GM19468 (cell line): ENCODE data around the gene FAM174B.

Experiments used
- ATAC-seq: cut with Tn5 transposase; IDR thresholded peaks from one replicate; pipeline ENCODE4 v1.9.1; 2021; ENCODE audit warnings: mild to moderate bottlenecking, moderate library complexity, moderate number of reproducible peaks; ENCODE audit not compliant: unreplicated experiment; ENCODE audit errors: extremely low read depth

The FAM174B gene

DNA sequence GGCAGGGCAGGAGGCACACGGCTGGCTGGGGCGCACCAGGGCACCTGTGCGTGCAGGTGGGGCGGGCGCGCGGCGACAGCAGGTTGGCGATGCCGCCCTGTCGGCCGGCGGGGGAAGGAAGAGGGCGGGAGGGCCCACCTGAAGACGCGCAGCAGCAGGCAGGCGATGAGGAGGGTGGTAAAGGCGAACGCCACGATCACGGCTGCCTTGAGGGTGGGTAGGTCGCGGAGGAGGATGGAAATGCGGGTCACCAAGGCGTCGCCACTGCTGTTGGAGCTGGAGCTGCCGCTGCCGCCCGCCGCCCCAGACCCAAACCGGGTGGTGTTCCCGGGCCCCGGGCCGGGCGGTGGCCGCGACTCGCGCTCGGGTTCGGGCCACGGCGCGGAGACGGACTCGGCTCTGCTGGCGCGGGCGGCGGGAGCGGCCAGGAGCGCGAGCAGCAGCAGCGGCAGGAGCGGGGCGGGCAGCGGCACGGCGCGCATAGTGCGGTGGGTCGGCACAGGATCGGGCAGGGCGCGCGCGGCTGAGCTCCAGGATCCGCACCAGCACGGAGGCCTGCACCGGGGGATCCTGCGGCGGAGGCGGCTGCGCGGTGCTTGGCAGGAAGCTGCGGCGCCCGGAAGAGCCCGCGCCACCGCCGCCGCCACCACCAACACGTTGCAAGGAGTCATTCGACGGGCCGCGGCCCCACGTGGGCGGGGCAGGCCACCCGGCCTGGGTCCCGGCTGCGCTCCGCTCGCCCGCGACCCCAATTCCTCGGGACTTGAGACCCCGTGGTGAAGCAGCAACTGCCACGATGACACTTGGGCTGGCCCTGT, at the start of gene FAM174B:
TSS of gene FAM174B (minus strand) at position 598 of the 818 bp plus-strand sequence.
- ATAC-seq = peak; percentile 39

DNA sequence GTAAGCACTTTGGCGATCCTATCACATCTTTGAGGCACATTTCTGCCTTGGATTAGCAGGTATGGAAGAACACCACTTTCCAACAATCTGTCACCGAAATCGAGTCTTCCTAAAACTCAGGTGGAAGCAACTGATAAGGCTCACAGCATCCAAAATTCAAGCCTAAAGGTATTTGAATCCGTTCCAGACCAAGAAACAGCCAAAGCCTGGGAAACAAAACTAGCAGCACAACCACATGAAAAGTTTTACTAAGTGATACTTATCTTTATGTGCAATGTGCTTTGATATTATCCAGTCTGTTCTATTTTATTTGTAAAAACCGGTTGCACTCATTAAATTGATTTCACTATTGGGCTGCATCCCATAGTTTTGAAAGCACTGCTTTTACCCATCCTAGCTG, 40.5 kb upstream of the FAM174B start:
- no peak for ATAC-seq

DNA sequence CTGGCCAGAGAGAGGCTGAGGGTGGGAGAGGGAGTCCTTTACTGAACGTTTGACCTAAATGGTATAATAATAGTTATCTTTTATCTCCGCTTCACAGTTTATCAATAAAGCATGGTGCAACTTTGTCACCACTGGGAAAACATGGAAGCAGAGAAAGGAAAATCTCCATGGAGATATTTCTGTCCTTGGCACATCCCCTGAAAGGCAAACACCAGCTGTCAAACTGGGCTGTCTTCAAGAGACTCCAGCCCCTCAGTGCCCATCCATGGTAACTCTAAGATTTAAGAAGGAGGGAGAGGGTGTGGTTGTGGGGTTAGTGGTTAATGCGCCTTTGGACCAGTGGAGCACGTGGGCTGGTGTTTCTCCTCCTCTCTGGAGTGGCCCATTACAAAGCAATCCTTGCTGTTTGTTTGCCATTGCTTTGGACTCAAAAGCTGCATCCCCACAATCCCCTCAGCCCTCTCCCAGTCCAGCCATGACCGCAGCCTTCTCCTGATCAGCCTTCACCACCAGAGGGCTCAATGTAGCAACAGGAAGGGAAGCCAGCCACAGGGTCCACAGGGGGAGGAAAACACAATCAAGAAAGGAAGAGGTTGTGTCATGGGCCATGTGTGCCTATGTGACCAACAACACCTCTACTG, 38.2 kb upstream of the FAM174B start:
- ATAC-seq = no peak

- ATAC-seq = no peak
Observed at GRCh38 chr15:92690395-92690794, 34.8 kb upstream of the FAM174B start.

- no peak for ATAC-seq
Observed at GRCh38 chr15:92687746-92688145, 32.2 kb upstream of the FAM174B start.

GRCh38 chr15:92687195-92687602, 31.6 kb upstream of the FAM174B start:
- ATAC-seq = no peak

GRCh38 chr15:92683511-92683834, 27.9 kb upstream of the FAM174B start:
- ATAC-seq = no peak

DNA sequence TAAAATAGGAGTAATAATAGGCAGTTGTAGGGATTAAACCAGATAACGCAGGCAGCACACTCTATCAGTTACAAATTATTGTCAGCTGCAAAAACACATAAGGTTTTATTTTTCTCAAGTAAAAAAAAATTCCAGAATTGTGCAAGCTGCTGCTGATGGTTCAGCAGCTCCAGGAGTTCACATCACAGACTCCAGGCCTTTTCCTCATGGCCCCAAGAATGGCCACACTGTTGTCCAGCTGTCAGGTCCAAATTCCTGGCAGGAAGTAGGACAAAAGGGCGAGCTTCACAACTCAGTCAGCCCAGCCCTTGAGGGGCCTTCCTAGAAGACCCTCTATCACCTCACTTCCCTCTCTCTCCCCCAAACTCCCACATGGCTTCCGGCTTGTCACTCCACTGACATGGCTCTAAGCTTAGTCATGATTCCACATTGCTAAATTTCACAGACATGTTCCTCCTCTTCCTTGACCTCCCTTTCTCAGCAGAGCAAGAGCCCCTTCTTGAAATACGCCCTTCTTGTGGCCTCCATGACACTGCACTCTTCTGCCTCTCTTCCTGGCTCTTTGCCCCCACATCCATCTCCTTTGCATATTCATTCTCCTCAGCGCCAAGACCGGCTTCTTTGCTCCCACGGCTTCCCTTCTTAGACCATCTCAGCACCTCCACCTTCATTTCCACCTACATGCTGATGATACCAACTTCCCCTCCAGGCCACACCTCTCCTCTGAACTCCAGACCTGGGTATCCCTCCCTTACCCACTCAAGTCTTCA, 27.4 kb upstream of the FAM174B start:
- no peak for ATAC-seq

GRCh38 chr15:92681141-92681631, 25.6 kb upstream of the FAM174B start:
- no peak for ATAC-seq

- ATAC-seq = no peak
Observed at GRCh38 chr15:92677999-92678398, 22.4 kb upstream of the FAM174B start.

DNA sequence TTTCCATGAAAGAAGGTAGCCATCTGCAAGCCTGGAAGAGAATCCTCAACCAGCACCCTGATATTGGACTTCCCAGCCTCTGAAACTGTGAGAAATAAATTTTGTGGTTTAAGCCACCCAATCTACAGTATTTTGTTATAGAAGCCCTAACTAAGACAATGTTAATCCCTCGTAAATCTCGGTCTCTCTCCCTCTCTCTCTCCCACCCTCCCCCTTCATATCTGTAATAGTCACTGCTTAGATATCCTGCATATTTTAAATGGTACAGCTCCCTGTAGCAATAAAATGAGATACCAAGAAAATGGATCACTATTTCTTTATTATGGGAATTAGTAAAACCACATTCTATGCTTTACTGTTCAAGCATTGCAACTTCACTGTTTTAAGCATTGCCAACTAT, 21.0 kb upstream of the FAM174B start:
- ATAC-seq = no peak

DNA sequence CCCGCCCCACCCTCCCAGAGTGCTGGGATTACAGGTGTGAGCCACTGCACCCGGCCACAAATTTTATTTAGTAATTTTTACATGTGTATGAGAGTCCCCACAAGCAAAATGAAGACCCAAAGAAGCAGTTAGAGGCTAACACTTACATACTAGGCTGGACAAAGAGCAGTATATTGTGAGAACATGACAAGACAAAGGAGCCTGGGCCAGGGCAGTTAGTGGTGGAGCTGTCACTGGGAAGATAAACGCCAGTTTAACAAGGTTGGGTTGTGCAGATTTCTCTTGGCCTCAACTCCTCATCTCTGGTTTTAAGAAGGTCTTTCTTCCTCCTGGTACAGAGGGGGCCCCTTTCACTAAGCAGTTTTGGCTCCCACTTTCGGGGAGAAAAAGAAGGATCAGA, 19.9 kb upstream of the FAM174B start:
- no peak for ATAC-seq

- no peak for ATAC-seq
Observed at GRCh38 chr15:92674347-92674746, 18.8 kb upstream of the FAM174B start.

DNA sequence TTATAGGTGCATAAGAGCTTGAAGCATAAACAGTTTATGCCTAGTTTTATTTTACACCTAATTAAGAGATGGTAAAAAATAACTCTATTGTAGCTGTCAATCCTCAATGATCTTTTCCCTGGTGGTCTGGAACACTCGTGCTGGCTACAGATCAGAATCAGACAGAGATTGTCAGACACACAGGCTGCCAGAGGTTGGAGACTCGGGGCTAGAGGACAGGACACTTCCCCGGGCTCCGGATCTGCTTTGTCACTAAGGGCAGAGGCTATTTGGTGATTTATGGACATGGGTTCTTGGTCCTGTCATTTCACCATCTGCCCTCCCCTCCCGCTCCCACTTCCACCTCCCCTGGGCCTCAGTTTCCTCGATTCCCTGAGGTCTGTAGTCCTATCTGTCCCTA, 16.5 kb upstream of the FAM174B start:
- ATAC-seq = no peak

DNA sequence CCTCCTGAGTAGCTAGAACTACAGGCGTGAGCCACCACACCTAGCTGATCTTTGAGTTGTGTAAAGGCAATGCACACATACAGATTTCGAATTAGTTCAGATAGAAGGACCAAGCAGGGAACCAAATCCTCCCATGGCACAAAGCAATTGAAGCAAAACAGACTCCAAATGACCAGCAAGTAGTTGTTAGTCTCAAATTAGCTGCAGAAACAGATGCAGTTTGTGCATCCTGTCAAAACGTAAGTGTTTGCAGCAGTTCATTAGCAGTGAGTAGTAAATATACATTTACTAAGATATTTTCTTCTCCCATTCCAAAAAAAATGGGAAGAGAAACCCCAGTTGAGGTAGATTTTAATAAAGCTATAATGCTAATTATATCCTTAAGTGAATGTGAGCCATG, 15.8 kb upstream of the FAM174B start:
- ATAC-seq = no peak

- ATAC-seq = no peak
Observed at GRCh38 chr15:92670621-92671020, 15.0 kb upstream of the FAM174B start.

DNA sequence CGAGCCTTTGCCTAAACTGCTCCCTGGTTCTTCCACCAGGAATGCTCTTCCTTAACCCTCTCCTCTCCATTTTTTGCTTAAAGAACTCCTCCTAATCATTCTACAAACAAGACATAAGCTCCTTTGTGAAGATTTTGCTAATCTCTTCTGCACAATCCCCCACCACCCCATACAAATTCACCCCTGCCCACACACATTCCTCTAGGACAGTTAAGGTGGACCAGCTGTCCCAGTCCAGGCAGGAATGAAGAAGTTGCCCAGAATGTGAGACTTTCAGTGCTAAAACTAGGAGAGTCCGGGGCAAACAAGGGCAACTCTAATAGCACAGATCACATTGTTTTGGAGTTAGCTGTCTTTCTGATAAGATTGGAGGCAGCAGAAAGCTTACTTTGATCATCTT, 13.9 kb upstream of the FAM174B start:
- ATAC-seq = no peak

DNA sequence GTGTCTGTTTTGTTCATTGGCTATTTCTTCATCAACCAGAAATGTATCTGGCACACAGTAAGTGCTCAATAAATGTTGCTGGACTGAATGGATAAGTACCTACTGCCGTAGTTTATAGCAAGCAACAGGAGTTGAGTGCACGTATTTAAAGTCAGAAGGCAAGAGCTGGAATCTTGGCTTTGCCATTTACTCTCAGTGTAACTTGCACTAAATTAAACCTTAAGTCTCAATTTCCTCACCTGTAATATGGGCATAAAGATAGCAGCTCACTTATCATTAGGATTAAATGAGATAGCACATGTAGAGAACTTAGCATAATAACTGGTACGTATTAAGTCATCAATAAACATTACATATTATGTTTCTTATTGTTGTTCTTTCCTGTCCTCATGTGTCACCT, 13.0 kb upstream of the FAM174B start:
- ATAC-seq = no peak

DNA sequence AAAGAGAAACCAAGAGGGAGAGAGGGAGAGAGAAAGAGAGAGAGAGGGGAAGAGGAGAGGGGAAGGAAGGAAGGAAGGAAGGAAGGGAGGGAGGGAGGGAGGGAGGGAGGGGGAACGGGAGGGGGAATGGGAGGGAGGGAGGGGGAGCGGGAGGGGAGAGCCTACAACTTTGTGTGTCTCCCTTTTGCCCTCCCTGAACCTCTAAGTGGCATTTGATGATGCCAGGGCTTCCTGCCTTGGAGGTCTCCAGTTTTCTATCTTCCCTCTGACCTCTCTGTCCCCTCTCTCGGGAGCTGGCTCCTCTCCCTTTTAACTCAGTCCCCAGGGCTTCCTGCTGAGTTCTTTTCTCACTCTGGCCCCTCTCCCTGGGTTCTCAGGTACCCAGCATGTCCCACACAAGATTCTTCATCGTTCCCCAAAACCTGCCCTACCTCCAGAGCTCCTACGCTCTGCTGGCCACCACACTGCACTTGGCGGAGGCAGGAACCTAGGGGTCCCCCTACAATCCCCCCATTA, 12.5 kb upstream of the FAM174B start:
- ATAC-seq = no peak

DNA sequence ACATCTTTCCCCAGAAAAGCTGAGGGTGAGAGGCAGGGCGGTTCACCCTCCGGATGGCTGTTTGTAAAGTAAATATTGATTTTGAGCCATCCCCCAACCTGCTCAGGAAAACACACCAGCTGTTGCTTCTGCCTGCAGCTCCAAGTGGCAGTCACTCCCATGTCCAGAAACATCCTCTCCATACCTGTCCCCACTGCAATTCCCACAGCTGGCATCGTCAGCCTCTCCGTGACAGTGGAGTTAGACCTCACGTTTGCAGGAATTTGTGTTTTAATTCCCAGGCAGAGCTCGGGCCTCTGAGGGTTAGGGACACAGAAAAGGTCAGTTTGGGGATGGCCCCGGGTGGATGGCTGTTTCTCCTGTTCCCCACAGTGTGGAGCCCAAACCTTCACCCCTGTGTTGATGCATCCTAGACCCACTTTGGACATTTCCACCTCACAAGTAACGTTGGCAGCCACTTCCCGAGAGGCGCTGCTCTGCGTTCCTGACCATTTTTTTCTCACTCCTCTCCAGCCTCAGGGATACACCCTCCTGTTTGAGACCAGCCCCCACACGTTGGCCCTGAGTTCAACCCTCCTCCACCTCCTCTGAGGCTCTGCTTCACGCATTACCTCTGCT, 11.8 kb upstream of the FAM174B start:
- no peak for ATAC-seq
